ENCODE results near the gene FBN2.

GRCh38 chr5:128287740-128288139, 250.3 kb downstream of the FBN2 start:
- no peak for TF ChIP-seq EZH2 (IDR thresholded peaks at IDR 0.05)
- no peak for TF ChIP-seq POLR2AphosphoS5 (IDR thresholded peaks at IDR 0.05; ENCODE audit: borderline replicate concordance, low read depth, low read length)
